Measurements from ENCODE around the gene FOCAD. TPM values are rescaled to one million over a fixed set of nuclear protein-coding genes. Genes with fewer than 3 reads are reported as not detected.

Gene FOCAD
- total RNA-seq, 1 donor from 2014 or later = 28.7 TPM

- H3K4me1 Mint-ChIP-seq (ENCODE audit: low read depth) = peaks cover 28% of the 10 kb centered on the region
- no peak for TF ChIP-seq CTCF (IDR thresholded peaks at IDR 0.05)
- H3K36me3 Mint-ChIP-seq (ENCODE audit: low read depth) = no peaks in the 10 kb centered on the region
- no peak for DNase-seq (ENCODE audit: low spot score)
- H3K27ac Mint-ChIP-seq (ENCODE audit: unreplicated experiment) = no peak overlapping the region
- H3K9me3 Mint-ChIP-seq (ENCODE audit: low read depth) = no peaks in the 10 kb centered on the region
- H3K27me3 Mint-ChIP-seq (ENCODE audit: low read depth) = no peaks in the 10 kb centered on the region
- H3K4me3 Mint-ChIP-seq (ENCODE audit: unreplicated experiment) = no peak overlapping the region
These were observed 17.0 kb downstream of the FOCAD start for GRCh38 chr9:20701060-20701459.

GRCh38 chr9:20702570-20702969, 18.5 kb downstream of the FOCAD start:
- Mint-ChIP-seq H3K36me3 (ENCODE audit: low read depth) (no peaks in the 10 kb centered on the region), H3K4me1 (ENCODE audit: low read depth) (peaks cover 28% of the 10 kb centered on the region), H3K9me3 (ENCODE audit: low read depth) (no peaks in the 10 kb centered on the region), H3K27ac (ENCODE audit: unreplicated experiment) (no peak overlapping the region), H3K4me3 (ENCODE audit: unreplicated experiment) (no peak overlapping the region), H3K27me3 (ENCODE audit: low read depth) (no peaks in the 10 kb centered on the region)
- no peak for TF ChIP-seq CTCF (IDR thresholded peaks at IDR 0.05)
- no peak for DNase-seq (ENCODE audit: low spot score)

- H3K27ac Mint-ChIP-seq (ENCODE audit: unreplicated experiment) = no peak overlapping the region
- no peak for DNase-seq (ENCODE audit: low spot score)
- no peak overlapping the region for H3K4me3 Mint-ChIP-seq (ENCODE audit: unreplicated experiment)
- H3K36me3 Mint-ChIP-seq (ENCODE audit: low read depth) = no peaks in the 10 kb centered on the region
- no peaks in the 10 kb centered on the region for H3K27me3 Mint-ChIP-seq (ENCODE audit: low read depth)
- no peaks in the 10 kb centered on the region for H3K9me3 Mint-ChIP-seq (ENCODE audit: low read depth)
- TF ChIP-seq CTCF (IDR thresholded peaks at IDR 0.05) = no peak
- peaks cover 28% of the 10 kb centered on the region for H3K4me1 Mint-ChIP-seq (ENCODE audit: low read depth)
These were observed 19.1 kb downstream of the FOCAD start for GRCh38 chr9:20703146-20703545.

GRCh38 chr9:20707708-20708107, 23.6 kb downstream of the FOCAD start:
- H3K4me1 Mint-ChIP-seq (ENCODE audit: low read depth) = peaks cover 13% of the 10 kb centered on the region
- no peak overlapping the region for H3K4me3 Mint-ChIP-seq (ENCODE audit: unreplicated experiment)
- H3K36me3 Mint-ChIP-seq (ENCODE audit: low read depth) = no peaks in the 10 kb centered on the region
- H3K27ac Mint-ChIP-seq (ENCODE audit: unreplicated experiment) = no peak overlapping the region
- H3K27me3 Mint-ChIP-seq (ENCODE audit: low read depth) = no peaks in the 10 kb centered on the region
- no peaks in the 10 kb centered on the region for H3K9me3 Mint-ChIP-seq (ENCODE audit: low read depth)
- no peak for TF ChIP-seq CTCF (IDR thresholded peaks at IDR 0.05)
- DNase-seq (ENCODE audit: low spot score) = no peak

GRCh38 chr9:20713172-20713571, 29.1 kb downstream of the FOCAD start:
- H3K4me3 Mint-ChIP-seq (ENCODE audit: unreplicated experiment) = no peak overlapping the region
- peaks cover 15% of the 10 kb centered on the region for H3K4me1 Mint-ChIP-seq (ENCODE audit: low read depth)
- no peak for TF ChIP-seq CTCF (IDR thresholded peaks at IDR 0.05)
- no peaks in the 10 kb centered on the region for H3K36me3 Mint-ChIP-seq (ENCODE audit: low read depth)
- H3K27ac Mint-ChIP-seq (ENCODE audit: unreplicated experiment) = no peak overlapping the region
- no peak for DNase-seq (ENCODE audit: low spot score)
- no peaks in the 10 kb centered on the region for H3K27me3 Mint-ChIP-seq (ENCODE audit: low read depth)
- no peaks in the 10 kb centered on the region for H3K9me3 Mint-ChIP-seq (ENCODE audit: low read depth)

Measured in chondrocyte (in vitro differentiated cells).